DMS153 treated with DMSO at 0.1 percent for 48 hours (cell line): Measurements from ENCODE around the gene ZNF415.
"Not testable (repeated sequence)": the region's sequence is repeated elsewhere in the genome, so short reads cannot be mapped to it uniquely, and the experiment has no call there.

Source experiments
- DNase-seq: peaks from one replicate; lab custom pipeline; 2025; ENCODE audit not compliant: unreplicated experiment; lab: John Stamatoyannopoulos, UW

ZNF415 gene

DNA sequence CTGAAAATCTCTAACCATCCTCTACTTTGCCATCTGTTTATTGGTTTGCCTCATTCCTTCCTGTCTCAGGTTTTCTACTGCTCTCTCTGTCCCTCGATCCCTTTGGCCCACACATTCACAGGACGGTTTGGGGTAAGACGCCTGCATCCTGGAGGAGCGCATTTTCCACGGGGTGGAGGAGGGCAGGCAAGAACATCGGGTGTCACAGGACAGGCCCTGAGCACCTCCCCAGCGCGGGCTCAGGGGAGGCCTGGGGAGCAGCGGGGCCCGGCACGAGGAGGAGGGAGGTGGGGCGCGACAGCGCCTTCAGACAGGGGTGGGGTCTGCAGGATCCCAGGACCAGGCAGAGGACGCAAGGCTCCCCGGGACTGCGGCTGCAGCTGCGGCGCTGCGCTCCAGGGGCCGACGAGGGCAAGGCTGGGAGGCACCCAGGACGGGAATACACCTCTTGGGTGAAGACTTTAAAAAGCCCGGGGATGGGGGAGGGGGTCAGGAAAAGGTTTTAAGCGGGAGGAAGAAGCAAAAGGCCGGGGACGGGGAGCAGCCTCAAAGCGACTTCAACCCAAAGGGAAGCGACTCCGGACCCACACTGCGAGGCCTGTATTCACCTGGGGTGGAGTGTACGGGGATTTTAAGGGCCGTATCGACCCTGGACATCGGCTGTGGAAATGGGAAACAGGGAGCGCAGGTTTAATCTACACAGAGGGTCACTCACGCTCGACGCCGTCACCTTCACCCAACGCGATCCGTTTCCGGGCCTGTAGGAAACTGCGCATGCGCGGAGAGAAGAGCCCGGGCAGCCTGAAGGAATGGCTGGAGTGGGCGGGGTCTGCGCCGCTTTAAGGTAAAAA, at the start of gene ZNF415:
Gene ZNF415 (minus strand): TSS at position 770 of the 851 bp plus-strand sequence. CDS start 10,234 bp downstream, outside the sequence.
- DNase-seq: no peak

GRCh38 chr19:53182202-53182601, 49.5 kb upstream of the ZNF415 start:
- no peak for DNase-seq

DNA sequence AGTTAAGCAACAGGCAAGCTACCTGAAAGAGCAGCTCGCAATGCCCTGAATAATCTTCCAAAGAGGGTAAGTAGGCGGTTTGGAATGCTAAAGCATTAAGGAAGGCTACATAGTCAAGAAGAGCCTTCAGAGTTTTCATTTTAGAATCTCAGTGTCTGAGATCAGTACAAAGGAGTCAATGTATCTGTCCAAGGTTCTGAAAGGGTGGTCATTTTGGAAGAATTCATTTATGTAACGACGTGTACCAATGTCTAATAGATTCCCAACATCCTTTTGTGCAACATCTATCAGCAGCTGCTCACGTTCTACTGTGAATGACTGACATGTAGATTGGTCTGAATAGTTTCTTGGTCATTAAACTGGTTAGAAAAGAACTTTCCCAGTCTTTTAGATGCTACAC, 45.3 kb upstream of the ZNF415 start:
- DNase-seq: no peak

- no peak for DNase-seq
Measured at GRCh38 chr19:53172889-53173288, 40.2 kb upstream of the ZNF415 start.

DNA sequence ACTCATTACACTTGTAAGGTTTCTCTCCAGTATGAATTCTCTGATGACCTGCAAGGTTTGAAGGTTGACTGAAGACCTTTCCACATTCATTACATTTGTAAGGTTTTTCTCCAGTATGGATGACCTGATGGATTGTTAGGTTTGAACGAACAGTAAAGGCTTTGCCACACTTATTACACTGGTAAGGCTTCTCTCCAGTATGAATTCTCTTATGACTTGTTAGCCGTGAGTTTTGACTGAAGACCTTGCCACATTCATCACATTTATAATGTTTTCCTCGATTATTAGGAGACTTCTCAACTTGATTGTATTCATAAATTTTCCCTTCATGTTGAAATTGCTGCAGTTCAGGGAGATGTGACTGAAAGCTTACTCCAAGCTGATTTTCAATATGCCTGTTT, 33.0 kb upstream of the ZNF415 start:
- DNase-seq: no peak

DNA sequence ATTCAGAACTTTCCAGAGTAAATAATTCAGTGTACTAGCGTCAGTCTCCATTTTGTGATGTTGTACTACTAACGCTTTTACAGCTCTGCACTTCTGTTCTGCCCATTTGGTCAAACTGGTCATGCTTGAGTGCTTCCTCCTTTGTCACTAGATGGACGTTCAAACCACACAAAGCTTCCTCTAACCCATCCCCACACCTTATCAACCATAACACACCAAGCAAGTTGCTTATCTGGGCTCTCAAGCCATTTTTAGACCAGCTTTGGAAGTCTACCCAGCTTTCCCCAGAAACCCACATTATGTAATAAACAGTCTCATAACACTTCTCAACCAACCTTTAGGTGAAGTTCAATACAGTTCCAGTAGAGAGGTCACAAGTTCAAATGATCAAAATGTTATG, 28.4 kb upstream of the ZNF415 start:
- DNase-seq: no peak

DNA sequence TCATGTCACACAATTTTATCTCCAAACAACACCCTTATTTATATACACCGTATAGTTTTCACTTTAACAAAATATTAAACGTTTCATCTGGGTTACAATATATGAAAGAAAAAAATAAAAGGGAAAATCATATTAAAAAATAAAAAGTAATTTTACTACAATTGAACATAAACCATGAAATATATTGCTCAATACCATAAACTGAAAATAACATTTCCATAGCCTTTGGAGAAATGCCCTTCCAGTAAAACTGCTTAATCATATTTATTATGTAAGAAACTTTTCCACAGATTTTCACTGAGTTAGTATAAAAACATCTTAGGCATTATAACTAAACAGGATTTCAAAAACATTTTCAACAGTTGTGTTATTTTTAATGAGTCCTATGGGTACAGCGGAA, 27.6 kb upstream of the ZNF415 start:
- DNase-seq: no peak

DNA sequence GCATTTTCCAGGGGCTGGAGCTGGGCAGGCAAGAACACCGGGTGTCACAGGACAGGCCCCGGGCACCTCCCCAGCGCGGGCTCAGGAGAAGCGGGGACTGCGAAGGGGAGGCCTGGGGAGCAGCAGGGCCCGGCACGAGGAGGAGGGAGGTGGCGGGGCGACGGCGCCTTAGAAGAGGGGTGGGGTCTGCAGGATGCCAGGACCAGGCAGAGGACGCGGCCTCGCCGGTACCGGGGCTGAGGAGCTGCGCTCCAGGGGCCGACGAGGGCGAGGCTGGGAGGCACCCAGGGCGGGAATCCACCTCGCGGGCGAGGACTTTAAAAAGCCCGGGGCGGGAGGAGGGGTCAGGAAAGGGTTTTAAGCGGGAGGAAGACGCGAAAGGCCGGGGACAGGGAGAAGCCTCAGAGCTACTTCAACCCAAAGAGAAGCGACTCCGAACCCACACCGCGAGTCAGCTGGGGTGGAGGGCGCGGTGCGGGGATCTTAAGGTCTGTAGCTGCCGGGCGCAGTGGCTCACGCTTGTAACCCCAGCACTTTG, 25.5 kb upstream of the ZNF415 start:
- no peak for DNase-seq

DNA sequence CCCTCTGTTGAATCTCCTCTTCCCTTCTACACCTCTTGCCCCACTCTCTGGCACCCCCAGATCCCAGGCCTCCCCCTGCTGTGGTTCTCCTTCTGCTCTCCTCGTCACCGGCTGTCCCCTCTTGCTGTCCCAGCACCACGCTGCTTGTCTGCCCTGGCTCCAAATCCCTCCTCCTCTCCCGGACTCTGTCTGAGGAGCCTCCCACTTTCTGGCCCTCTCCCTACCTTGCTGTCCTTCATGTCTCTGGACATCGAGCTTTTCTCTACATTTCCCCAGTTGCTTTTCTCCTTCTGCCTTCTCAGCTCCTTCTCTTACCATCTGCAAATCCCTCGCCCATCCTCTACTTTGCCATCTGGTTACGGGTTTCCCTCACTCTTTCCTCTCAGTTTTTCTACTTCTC, 24.9 kb upstream of the ZNF415 start:
- no peak for DNase-seq

DNA sequence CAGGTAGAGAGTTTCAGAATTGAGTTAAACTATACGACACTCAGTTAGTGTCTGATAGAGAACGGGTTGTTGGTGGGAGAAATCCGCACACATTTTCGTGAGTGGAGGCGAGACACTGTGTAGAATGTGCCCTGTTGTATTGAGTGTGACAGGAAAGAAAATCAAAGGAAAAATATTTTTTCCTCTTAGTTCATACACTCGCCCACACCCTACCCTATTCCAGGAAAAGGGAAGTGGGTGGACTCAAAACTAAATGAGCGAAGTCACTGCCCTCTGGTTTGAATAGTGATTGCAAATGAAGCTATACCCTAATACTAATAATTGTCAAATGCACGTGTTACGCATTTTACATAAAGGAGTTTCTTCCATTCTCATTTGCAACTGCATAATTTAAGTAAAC, 24.1 kb upstream of the ZNF415 start:
- DNase-seq: no peak

DNA sequence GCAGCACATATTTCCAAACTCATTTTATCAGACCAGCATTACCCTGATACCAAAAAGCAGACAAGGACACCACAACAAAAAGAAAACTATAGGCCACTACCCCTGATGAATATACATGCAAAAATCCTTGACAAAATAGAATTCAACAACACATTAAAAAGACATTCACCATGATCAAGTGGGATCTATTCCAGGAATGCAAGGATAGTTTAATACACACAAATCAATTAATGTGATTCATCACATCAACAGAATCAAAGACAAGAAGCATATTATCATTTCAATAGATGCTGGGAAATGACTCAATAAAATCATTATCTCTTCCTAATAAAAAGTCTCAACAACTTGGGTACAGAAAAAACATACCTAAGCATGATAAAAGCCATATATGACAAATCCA, 14.9 kb upstream of the ZNF415 start:
- no peak for DNase-seq

DNA sequence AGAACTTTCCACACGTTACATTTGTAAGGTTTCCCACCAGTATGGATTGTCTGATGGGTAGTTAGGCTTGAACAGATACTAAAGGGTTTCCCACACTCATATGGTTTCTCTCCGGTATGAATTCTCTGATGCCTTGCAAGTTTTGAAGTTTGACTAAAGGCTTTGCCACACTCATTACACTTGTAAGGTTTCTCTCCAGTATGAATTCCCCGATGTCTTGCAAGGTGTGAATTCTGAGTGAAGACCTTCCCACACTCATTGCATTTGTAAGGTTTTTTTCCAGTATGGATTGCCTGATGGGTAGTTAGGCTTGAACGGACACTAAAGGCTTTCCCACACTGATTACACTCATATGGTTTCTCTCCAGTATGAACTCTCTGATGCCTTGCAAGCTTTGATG, 7.6 kb upstream of the ZNF415 start:
- DNase-seq: no peak

DNA sequence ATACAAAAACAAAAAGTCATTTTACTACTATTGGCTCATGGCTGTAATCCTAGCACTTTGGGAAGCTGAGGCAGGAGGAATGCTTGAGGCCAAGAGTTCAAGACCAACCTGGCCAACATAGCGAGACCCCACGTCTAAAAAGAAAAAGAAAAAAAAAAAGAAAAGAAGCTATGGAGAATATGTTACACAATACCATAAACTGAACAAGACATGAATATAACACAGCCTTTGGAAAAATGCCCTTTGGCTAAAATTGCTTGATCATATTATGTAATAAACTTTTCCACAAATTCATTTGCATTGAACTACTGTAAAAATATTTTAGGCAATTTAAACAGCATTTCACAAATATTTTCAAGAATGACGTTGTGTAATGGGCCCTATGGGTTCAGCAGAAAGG, 3.7 kb upstream of the ZNF415 start:
- DNase-seq: no peak

DNA sequence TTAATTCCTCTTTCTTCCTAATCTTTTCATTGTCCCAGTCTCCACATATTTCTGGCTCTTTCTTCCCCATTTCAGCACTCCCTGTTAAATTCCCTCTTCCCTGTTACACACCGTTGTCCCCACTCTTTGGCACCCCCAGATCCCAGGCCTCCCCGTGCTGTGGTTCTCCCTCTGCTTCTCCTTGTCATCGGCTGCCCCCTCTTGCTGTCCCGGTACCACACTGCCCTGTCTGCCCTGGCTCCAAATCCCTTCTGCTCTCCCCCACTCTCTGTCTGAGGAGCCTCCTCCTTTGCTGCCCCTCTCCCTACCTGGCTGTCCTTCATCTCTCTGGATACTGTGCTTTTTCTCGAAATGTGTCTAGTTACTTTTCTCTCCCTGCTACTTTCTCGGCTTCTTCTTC, 983 bp downstream of the ZNF415 start:
- no peak for DNase-seq

GRCh38 chr19:53131085-53131590, 1.6 kb downstream of the ZNF415 start:
- no peak for DNase-seq

DNA sequence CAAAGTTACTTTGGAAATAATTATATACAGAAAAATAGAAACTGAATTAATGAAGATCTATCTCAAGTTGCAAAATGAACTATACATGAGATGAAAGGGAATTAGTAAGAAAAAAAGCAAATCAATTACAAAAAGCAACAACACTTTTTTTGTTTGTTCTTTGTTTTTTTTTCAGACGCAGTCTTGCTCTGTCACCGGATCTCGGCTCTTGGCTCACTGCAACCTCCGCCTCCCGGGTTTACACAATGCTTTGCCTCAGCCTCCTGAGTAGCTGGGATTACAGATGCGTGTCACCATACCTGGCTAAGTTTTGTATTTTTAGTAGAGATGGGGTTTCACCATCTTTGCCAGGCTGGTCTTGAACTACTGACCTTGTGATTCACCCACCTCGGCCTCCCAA, 2.2 kb downstream of the ZNF415 start:
- DNase-seq: no peak

DNA sequence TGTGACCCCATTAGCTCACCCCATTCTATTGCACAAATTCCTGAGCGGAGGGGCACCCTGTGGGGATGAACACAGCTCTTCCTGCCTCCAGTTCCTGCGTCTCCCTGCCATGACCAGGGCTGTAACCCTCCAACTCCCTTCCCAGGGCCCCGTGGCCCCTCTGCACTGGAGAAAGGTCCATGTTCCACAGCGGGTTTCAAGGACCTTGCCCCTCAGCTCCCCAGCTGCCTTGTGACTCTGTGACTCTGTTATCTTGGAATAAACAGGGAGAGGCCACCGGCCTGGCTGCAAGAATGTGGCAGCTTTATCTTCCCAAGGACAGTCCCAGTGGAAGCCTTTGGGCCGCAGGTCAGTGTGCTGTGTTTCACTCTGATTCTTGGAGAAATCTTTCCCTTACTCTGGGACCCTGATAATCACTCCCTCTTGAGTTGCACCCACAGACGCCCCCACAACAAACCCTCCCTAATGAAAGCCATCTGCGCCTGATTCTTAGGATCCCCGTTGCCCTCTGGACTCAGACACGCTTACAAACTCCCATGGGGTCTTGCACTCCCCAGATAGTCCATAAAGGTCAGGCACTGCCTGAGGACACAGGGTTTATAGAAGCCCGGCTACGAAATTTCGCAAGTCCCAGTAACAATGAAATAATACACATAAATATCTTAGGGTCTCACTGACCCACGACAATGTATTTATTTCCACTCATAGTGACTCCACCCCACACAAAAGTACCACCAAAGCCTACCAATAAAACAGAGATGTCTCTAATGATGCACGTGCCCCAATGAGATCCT, 5.8 kb downstream of the ZNF415 start:
- DNase-seq: not testable (repeated sequence)

DNA sequence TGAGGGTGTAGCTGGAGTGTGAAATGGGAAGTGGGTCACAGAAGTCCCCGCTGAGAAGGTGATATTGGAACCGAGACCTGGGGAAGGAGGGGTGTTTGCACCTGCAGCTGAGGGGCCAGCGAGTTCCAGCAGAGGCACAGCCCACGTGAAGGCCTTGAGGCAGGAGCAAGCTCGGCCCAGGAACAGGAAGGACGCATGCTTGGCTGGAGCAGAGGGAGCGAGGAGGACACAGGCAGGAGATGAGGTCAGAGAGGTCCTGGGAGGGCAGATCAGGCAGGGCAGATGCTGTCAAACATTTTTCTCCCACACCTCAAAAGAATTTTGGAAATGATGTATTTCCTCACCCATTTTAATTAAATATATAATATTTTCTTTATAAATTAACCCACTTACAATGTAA, 9.3 kb downstream of the ZNF415 start:
- DNase-seq: no peak

DNA sequence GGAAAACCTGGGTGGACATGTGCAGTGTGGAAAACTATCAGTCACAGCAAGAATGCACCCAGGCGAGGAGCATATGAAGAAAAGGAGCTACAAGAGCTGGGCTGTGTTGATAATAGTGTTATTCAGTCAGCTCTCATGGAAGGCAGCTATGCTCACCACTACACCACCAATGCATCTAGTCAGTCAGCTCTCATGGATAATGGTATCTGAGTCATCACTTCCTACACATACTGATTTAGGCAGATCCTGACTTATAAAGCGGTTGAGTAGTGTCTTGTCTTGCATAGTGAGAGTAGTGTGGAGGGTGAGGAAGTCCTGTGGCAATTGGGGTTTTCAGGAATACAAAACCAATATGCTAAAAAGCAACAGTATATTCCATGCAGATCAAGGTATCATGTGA, 20.4 kb downstream of the ZNF415 start:
- no peak for DNase-seq

- no peak for DNase-seq
Measured at GRCh38 chr19:53109527-53109926, 23.2 kb downstream of the ZNF415 start.

- peak; percentile 85 for DNase-seq
Measured at GRCh38 chr19:53103234-53104203, 29.2 kb downstream of the ZNF415 start, which contains the start of gene ZNF160. Gene ZNF160 (minus strand): TSS chr19:53103422. CDS start chr19:53086276, 17,146 bp downstream.
